ENCODE results near the gene ATP6V1E1. TPM values are rescaled to one million over a fixed set of nuclear protein-coding genes. Genes with fewer than 3 reads are reported as not detected.
A peak's percentile ranks its signal among the peaks of the same experiment; 100 is the strongest.

Gene ATP6V1E1
- total and polyA plus RNA-seq, 2 donors (not counting 1 experiment from before 2014, with no cell fraction given), result 182 to 238 TPM

GRCh38 chr22:17581056-17581455, 47.5 kb downstream of the ATP6V1E1 start:
- no peaks in the 10 kb centered on the region for H3K9me3 ChIP-seq (ENCODE audit: control insufficient read depth, insufficient read depth, low read depth, low read length)
- no peak overlapping the region for H2AFZ ChIP-seq (ENCODE audit: low read length)
- H3K79me2 ChIP-seq (ENCODE audit: control insufficient read depth, insufficient read depth, low read length), result no peaks in the 10 kb centered on the region
- H3K9ac ChIP-seq (ENCODE audit: insufficient read depth, low read length), result no peak overlapping the region
- H4K20me1 ChIP-seq (ENCODE audit: control insufficient read depth, extremely low read depth, insufficient read depth, low read length), result no peaks in the 10 kb centered on the region
- no peak overlapping the region for H3K27ac ChIP-seq (ENCODE audit: insufficient read depth, low read length)
- no peaks in the 10 kb centered on the region for H3K27me3 ChIP-seq (ENCODE audit: control insufficient read depth, insufficient read depth, low read length)
- H3K4me3 ChIP-seq (replicated peaks in 1 of 4; ENCODE audit: control extremely low read depth in 1 of 4, insufficient read depth in 1 of 4, low read depth in 3 of 4, low read length in 4 of 4), result no peak overlapping the region
- no peaks in the 10 kb centered on the region for H3K4me1 ChIP-seq (ENCODE audit: control insufficient read depth, extremely low read depth, insufficient read depth, low read length)
- H3K36me3 ChIP-seq (ENCODE audit: control insufficient read depth, insufficient read depth, low read length), result no peaks in the 10 kb centered on the region
- no peak overlapping the region for H3K4me2 ChIP-seq (ENCODE audit: extremely low read depth, insufficient read depth, low read length)
- TF ChIP-seq CTCF (conservative IDR thresholded peaks at IDR 0.05 in 1 of 2, IDR thresholded peaks at IDR 0.05 in 1 of 2; ENCODE audit: low read depth in 1 of 2, low read length in 2 of 2) (no peak), EZH2 (IDR thresholded peaks at IDR 0.05; ENCODE audit: low read length, missing control alignments) (no peak)
- DNase-seq (ENCODE audit: low read depth in 2 of 2), result no peak

GRCh38 chr22:17580441-17581031, 48.0 kb downstream of the ATP6V1E1 start:
- TF ChIP-seq CTCF (conservative IDR thresholded peaks at IDR 0.05 in 1 of 2, IDR thresholded peaks at IDR 0.05 in 1 of 2; ENCODE audit: low read depth in 1 of 2, low read length in 2 of 2) (no peak), EZH2 (IDR thresholded peaks at IDR 0.05; ENCODE audit: low read length, missing control alignments) (no peak)
- peak in 1 of 2 donors; percentile 31 for DNase-seq (ENCODE audit: low read depth in 2 of 2)
- no peak overlapping the region for H2AFZ ChIP-seq (ENCODE audit: low read length)
- H3K4me2 ChIP-seq (ENCODE audit: extremely low read depth, insufficient read depth, low read length), result no peak overlapping the region
- no peaks in the 10 kb centered on the region for H3K27me3 ChIP-seq (ENCODE audit: control insufficient read depth, insufficient read depth, low read length)
- no peaks in the 10 kb centered on the region for H3K4me1 ChIP-seq (ENCODE audit: control insufficient read depth, extremely low read depth, insufficient read depth, low read length)
- H4K20me1 ChIP-seq (ENCODE audit: control insufficient read depth, extremely low read depth, insufficient read depth, low read length), result no peaks in the 10 kb centered on the region
- no peak overlapping the region for H3K4me3 ChIP-seq (replicated peaks in 1 of 4; ENCODE audit: control extremely low read depth in 1 of 4, insufficient read depth in 1 of 4, low read depth in 3 of 4, low read length in 4 of 4)
- no peaks in the 10 kb centered on the region for H3K79me2 ChIP-seq (ENCODE audit: control insufficient read depth, insufficient read depth, low read length)
- no peak overlapping the region for H3K9ac ChIP-seq (ENCODE audit: insufficient read depth, low read length)
- no peaks in the 10 kb centered on the region for H3K9me3 ChIP-seq (ENCODE audit: control insufficient read depth, insufficient read depth, low read depth, low read length)
- no peaks in the 10 kb centered on the region for H3K36me3 ChIP-seq (ENCODE audit: control insufficient read depth, insufficient read depth, low read length)
- no peak overlapping the region for H3K27ac ChIP-seq (ENCODE audit: insufficient read depth, low read length)

GRCh38 chr22:17579535-17579981, 49.0 kb downstream of the ATP6V1E1 start:
- Histone ChIP-seq H3K27ac (ENCODE audit: insufficient read depth, low read length) (no peak overlapping the region), H3K79me2 (ENCODE audit: control insufficient read depth, insufficient read depth, low read length) (no peaks in the 10 kb centered on the region), H2AFZ (ENCODE audit: low read length) (no peak overlapping the region), H3K9ac (ENCODE audit: insufficient read depth, low read length) (no peak overlapping the region), H3K27me3 (ENCODE audit: control insufficient read depth, insufficient read depth, low read length) (no peaks in the 10 kb centered on the region), H3K4me1 (ENCODE audit: control insufficient read depth, extremely low read depth, insufficient read depth, low read length) (no peaks in the 10 kb centered on the region), H3K36me3 (ENCODE audit: control insufficient read depth, insufficient read depth, low read length) (no peaks in the 10 kb centered on the region), H3K4me2 (ENCODE audit: extremely low read depth, insufficient read depth, low read length) (no peak overlapping the region), H3K4me3 (replicated peaks in 1 of 4; ENCODE audit: control extremely low read depth in 1 of 4, insufficient read depth in 1 of 4, low read depth in 3 of 4, low read length in 4 of 4) (no peak overlapping the region), H3K9me3 (ENCODE audit: control insufficient read depth, insufficient read depth, low read depth, low read length) (no peaks in the 10 kb centered on the region), H4K20me1 (ENCODE audit: control insufficient read depth, extremely low read depth, insufficient read depth, low read length) (no peaks in the 10 kb centered on the region)
- TF ChIP-seq EZH2 (IDR thresholded peaks at IDR 0.05; ENCODE audit: low read length, missing control alignments), result no peak
- TF ChIP-seq CTCF (conservative IDR thresholded peaks at IDR 0.05 in 1 of 2, IDR thresholded peaks at IDR 0.05 in 1 of 2; ENCODE audit: low read depth in 1 of 2, low read length in 2 of 2), result no peak
- DNase-seq (ENCODE audit: low read depth in 2 of 2), result no peak

Measured in fibroblast of lung (primary cell).